Endothelial cell of umbilical vein (primary cell): ENCODE data around the gene DDHD1. TPM values are rescaled to one million over a fixed set of nuclear protein-coding genes. Genes with fewer than 3 reads are reported as not detected.

ENCODE experiments used
- BruUV-seq: library from RNA; stranded (reverse); fragments of 400-500 nt; replicated peaks from 2 replicates; lab custom pipeline; 2021; lab: Mats Ljungman, UMichigan
- CTCF ChIA-PET: fragments of 300-600, 350-600 bp; sonication (Branson Sonifier 250); formaldehyde crosslinking; loops from one replicate; lab custom pipeline; 2021; ENCODE audit warnings: antibody characterized with exemption, inconsistent platforms; lab: Charles Lee
- POLR2A ChIA-PET: fragments of 300-600, 350-600 bp; sonication (Branson Sonifier 250); formaldehyde crosslinking; loops from one replicate; lab custom pipeline; 2021; ENCODE audit warnings: antibody characterized with exemption, inconsistent platforms; lab: Charles Lee
- DNase-seq: peaks from one replicate; pipeline ENCODE4 v3.0.0-alpha.2; 2011; ENCODE audit warnings: low read depth, low spot score
- FAIRE-seq: peaks from 2 replicates; lab custom pipeline; 2011; peaks lifted over from hg19 to GRCh38; lab: Jason Lieb, UNC
- H2AFZ ChIP-seq: 2 replicates; pipeline ENCODE4 v1.6.0; 2012; ENCODE audit warnings: low read depth, low read length, control low read depth, inconsistent platforms
- H3K27ac ChIP-seq: 2 replicates; pipeline ENCODE4 v1.5.1; 2011; ENCODE audit warnings: low read depth, mild to moderate bottlenecking, control low read depth, low read length, moderate library complexity; ENCODE audit not compliant: insufficient read depth
- H3K27me3 ChIP-seq, 2 experiments: 2 replicates each; pipeline versions ENCODE4 v1.6.0 to v1.6.1; 2011; ENCODE audit warnings: low read length in 2 of 2, mixed read lengths in 1 of 2; ENCODE audit not compliant: control insufficient read depth in 2 of 2, insufficient read depth in 2 of 2
- H3K36me3 ChIP-seq, 2 experiments: 2 replicates in 1 of 2; 3 replicates in 1 of 2; pipeline ENCODE4 v1.5.1; 2011; ENCODE audit warnings: low read length in 2 of 2, mild to moderate bottlenecking in 1 of 2, moderate library complexity in 1 of 2; ENCODE audit not compliant: control insufficient read depth in 2 of 2, insufficient read depth in 2 of 2; ENCODE audit errors: extremely low read depth in 1 of 2
- H3K4me1 ChIP-seq: 3 replicates; pipeline ENCODE4 v1.5.1; 2011; ENCODE audit warnings: mild to moderate bottlenecking, low read length; ENCODE audit not compliant: control insufficient read depth, insufficient read depth; ENCODE audit errors: extremely low read depth
- H3K4me2 ChIP-seq: 2 replicates; pipeline ENCODE4 v1.6.1; 2011; ENCODE audit warnings: low read length, control low read depth, mixed read lengths; ENCODE audit not compliant: insufficient read depth
- H3K4me3 ChIP-seq, 3 experiments: fragments of 200-600 bp in 1 of 3; sonication (generic), shearing (Covaris generic) in 1 of 3; replicated peaks in 1 of 3; 2 replicates each; pipeline ENCODE4 v1.5.1; 2011 to 2016; ENCODE audit warnings: control low read depth in 3 of 3, low read length in 3 of 3, mild to moderate bottlenecking in 2 of 3, inconsistent platforms in 1 of 3, low read depth in 1 of 3, moderate library complexity in 1 of 3; ENCODE audit not compliant: insufficient read depth in 1 of 3
- H3K79me2 ChIP-seq: 2 replicates; pipeline ENCODE4 v1.6.0; 2012; ENCODE audit warnings: low read length, inconsistent platforms; ENCODE audit not compliant: control insufficient read depth, insufficient read depth
- H3K9ac ChIP-seq: replicated peaks from 2 replicates; pipeline ENCODE3; 2011; ENCODE audit warnings: low read length, control low read depth; ENCODE audit not compliant: insufficient read depth; ENCODE audit errors: extremely low read depth
- H3K9me1 ChIP-seq: replicated peaks from 3 replicates; pipeline ENCODE4 v1.6.0; 2011; ENCODE audit warnings: mild to moderate bottlenecking, low read length; ENCODE audit not compliant: control insufficient read depth, insufficient read depth; ENCODE audit errors: extremely low read depth
- H3K9me3 ChIP-seq: replicated peaks from 2 replicates; pipeline ENCODE4 v1.5.1; 2012; ENCODE audit warnings: low read length, inconsistent platforms; ENCODE audit not compliant: control insufficient read depth, insufficient read depth
- H4K20me1 ChIP-seq: replicated peaks from 2 replicates; pipeline ENCODE3; 2011; ENCODE audit warnings: mild to moderate bottlenecking, low read length; ENCODE audit not compliant: control insufficient read depth, insufficient read depth; ENCODE audit errors: extremely low read depth
- CTCF ChIP-seq, 2 donors: IDR thresholded peaks; 1 replicate in 1 of 2; 2 replicates in 1 of 2; pipeline ENCODE4 v1.5.1; 2011; ENCODE audit warnings: low read length in 2 of 2, mild to moderate bottlenecking in 2 of 2, moderate library complexity in 2 of 2, control low read depth in 1 of 2, inconsistent platforms in 1 of 2, low read depth in 1 of 2; ENCODE audit not compliant: insufficient read depth in 1 of 2; ENCODE audit errors: extremely low read depth in 1 of 2
- EZH2 ChIP-seq: IDR thresholded peaks from 2 replicates; pipeline ENCODE4 v1.6.1; 2012; ENCODE audit warnings: borderline replicate concordance, low read depth, mild to moderate bottlenecking, moderate library complexity, low read length, inconsistent platforms; ENCODE audit not compliant: severe bottlenecking
- FOS ChIP-seq: IDR thresholded peaks from 2 replicates; pipeline ENCODE4 v1.6.1; 2011; ENCODE audit warnings: mild to moderate bottlenecking, low read length, moderate library complexity, borderline replicate concordance; ENCODE audit not compliant: insufficient read depth
- GATA2 ChIP-seq: IDR thresholded peaks from 2 replicates; pipeline ENCODE4 v1.7.0; 2011; ENCODE audit warnings: low read depth, mild to moderate bottlenecking, moderate library complexity, mixed read lengths, low read length; ENCODE audit not compliant: insufficient read length, insufficient read depth
- JUN ChIP-seq: IDR thresholded peaks from 2 replicates; pipeline ENCODE4 v1.6.1; 2011; ENCODE audit warnings: borderline replicate concordance, low read depth; ENCODE audit not compliant: insufficient read length, insufficient read depth
- MAX ChIP-seq: IDR thresholded peaks from 2 replicates; pipeline ENCODE4 v1.6.1; 2011; ENCODE audit not compliant: insufficient read depth, insufficient read length
- MYC ChIP-seq: IDR thresholded peaks from one replicate; pipeline ENCODE4 v1.6.1; 2011; ENCODE audit warnings: mild to moderate bottlenecking, low read depth, low read length
- POLR2A ChIP-seq: IDR thresholded peaks from 2 replicates; pipeline ENCODE4 v1.6.1; 2012; ENCODE audit warnings: low read depth, mild to moderate bottlenecking, control low read depth, low read length
- POLR2AphosphoS5 ChIP-seq: IDR thresholded peaks from 2 replicates; pipeline ENCODE4 v1.6.1; 2012; ENCODE audit warnings: low read depth, mild to moderate bottlenecking, control low read depth, low read length, moderate library complexity; ENCODE audit not compliant: insufficient read depth
- dilution Hi-C: fragments of 300-500 bp; cut with MboI; formaldehyde crosslinking; loops from one replicate; pipeline ENCODE4 v1.15.0; 2019; ENCODE audit warnings: low sequenced_read_pairs; ENCODE audit not compliant: extremely low pct_ligation_motif_present
- intact Hi-C: fragments of 100-400 bp; cut with micrococcal nuclease; formaldehyde crosslinking; loops from one replicate; pipeline ENCODE4 v1.10.0; 2022
- polyA plus RNA-seq, 4 experiments: library from polyadenylated mRNA; depleted of rRNA in 3 of 4; stranded (reverse) in 3 of 4; unstranded in 1 of 4; fragments of >200 nt; gene quantifications; 2 replicates each; pipeline versions ENCODE4 v1.2.1 to v1.2.3, GENCODE V29; 2011 to 2012; ENCODE audit warnings: missing spikeins in 1 of 4
- total RNA-seq: library from RNA; stranded (reverse); gene quantifications from 2 replicates; pipeline ENCODE4 v1.2.3, GENCODE V29; 2021

The DDHD1 gene
- total and polyA plus RNA-seq, 2 donors (not counting 3 experiments of a cell fraction or from before 2014, with no cell fraction given): 2.7 to 12.4 TPM

GRCh38 chr14:53183611-53184010 lies 30.5 kb upstream of the DDHD1 start:
- no TSS peak for BruUV-seq
- no peak overlapping the region for H3K4me2 ChIP-seq
- no peak overlapping the region for H3K27ac ChIP-seq
- no peak overlapping the region for H2AFZ ChIP-seq
- peaks cover 0 to 4% of the 10 kb centered on the region in 2 experiments for H3K27me3 ChIP-seq
- DNase-seq (no peak), FAIRE-seq (no peak)
- intact Hi-C loops (no loop called here), dilution Hi-C loops (no loop called here)
- H3K9me3 ChIP-seq: no peaks in the 10 kb centered on the region
- POLR2A ChIA-PET: no interaction called here
- H3K36me3 ChIP-seq: no peaks in the 10 kb centered on the region
- no peak overlapping the region for H3K4me3 ChIP-seq
- no peaks in the 10 kb centered on the region for H3K79me2 ChIP-seq
- H3K9ac ChIP-seq: no peak overlapping the region
- peaks cover 6% of the 10 kb centered on the region for H3K4me1 ChIP-seq
- TF ChIP-seq CTCF (IDR thresholded peaks at IDR 0.05; ENCODE audit: extremely low read depth in 1 of 2, insufficient read depth in 1 of 2, low read depth in 1 of 2, low read length in 2 of 2) (no peak), POLR2AphosphoS5 (no peak), EZH2 (no peak), GATA2 (no peak), FOS (no peak), MAX (no peak), JUN (no peak), POLR2A (no peak), MYC (no peak)
- H3K9me1 ChIP-seq: no peaks in the 10 kb centered on the region
- no peaks in the 10 kb centered on the region for H4K20me1 ChIP-seq
- CTCF ChIA-PET: interaction anchor here (0.8 to 1.6 kb wide), 2 partner anchors 8 to 112 kb away, joined by 4 read pairs; no protein-coding TSS in a partner anchor
